HepG2 (cell line): ENCODE data around the gene ZNF786. TPM values are rescaled to one million over a fixed set of nuclear protein-coding genes. Genes with fewer than 3 reads are reported as not detected.

Experiments used
- ATM ChIP-seq: fragments of 450-650 bp; IDR thresholded peaks from 2 replicates; pipeline ENCODE4 v1.7.1; 2017; ENCODE audit warnings: mild to moderate bottlenecking, borderline replicate concordance
- DDIT3 ChIP-seq: sonication (generic); formaldehyde crosslinking; IDR thresholded peaks from 2 replicates; pipeline ENCODE4 v1.4.0; 2020; ENCODE audit warnings: mild to moderate bottlenecking, missing genetic modification reagents
- ELF3 ChIP-seq: IDR thresholded peaks from 2 replicates; pipeline ENCODE4 v1.6.1; 2016; ENCODE audit warnings: missing genetic modification reagents, missing compliant biosample characterization
- HOXA5 ChIP-seq: sonication (generic); formaldehyde crosslinking; IDR thresholded peaks from 2 replicates; pipeline ENCODE4 v1.4.0; 2020; ENCODE audit warnings: missing genetic modification reagents
- KDM1A ChIP-seq: IDR thresholded peaks from 2 replicates; pipeline ENCODE4 v1.6.1; 2016; ENCODE audit warnings: missing compliant biosample characterization
- MAFK ChIP-seq, 2 experiments: IDR thresholded peaks in 1 of 2; conservative IDR thresholded peaks in 1 of 2; 2 replicates each; pipeline ENCODE4 v1.6.1; 2011; ENCODE audit warnings: improper control_type of control experiment in 2 of 2, low read length in 2 of 2
- MED13 ChIP-seq: sonication (generic); formaldehyde crosslinking; IDR thresholded peaks from 2 replicates; pipeline ENCODE4 v1.5.0; 2020; ENCODE audit warnings: missing genetic modification reagents
- MEIS1 ChIP-seq: sonication (generic); formaldehyde crosslinking; IDR thresholded peaks from 2 replicates; pipeline ENCODE4 v1.9.0; 2021; ENCODE audit warnings: mild to moderate bottlenecking, missing genetic modification reagents, moderate library complexity, borderline replicate concordance
- MTERF4 ChIP-seq: sonication (generic); formaldehyde crosslinking; IDR thresholded peaks from 2 replicates; pipeline ENCODE4 v1.8.0; 2023; ENCODE audit warnings: mild to moderate bottlenecking, missing genetic modification reagents
- NR2F6 ChIP-seq, 2 experiments: IDR thresholded peaks; 2 replicates each; pipeline ENCODE4 v1.6.1; 2016; ENCODE audit warnings: antibody characterized with exemption in 1 of 2, mild to moderate bottlenecking in 1 of 2
- PHB2 ChIP-seq: fragments of 450-650 bp; IDR thresholded peaks from 2 replicates; pipeline ENCODE4 v1.6.1; 2018; ENCODE audit not compliant: partially characterized antibody
- PHF21A ChIP-seq: sonication (generic); formaldehyde crosslinking; IDR thresholded peaks from 2 replicates; pipeline ENCODE4 v1.5.0; 2020; ENCODE audit warnings: mild to moderate bottlenecking, missing genetic modification reagents
- RAD21 ChIP-seq: fragments of 450-650 bp; formaldehyde crosslinking; IDR thresholded peaks from 2 replicates; pipeline ENCODE4 v1.5.0; 2020; ENCODE audit warnings: mild to moderate bottlenecking
- RARG ChIP-seq: sonication (generic); formaldehyde crosslinking; IDR thresholded peaks from 2 replicates; pipeline ENCODE4 v1.4.0; 2020; ENCODE audit warnings: low read depth, mild to moderate bottlenecking, missing genetic modification reagents
- RORA ChIP-seq: sonication (generic); formaldehyde crosslinking; IDR thresholded peaks from 2 replicates; pipeline ENCODE4 v1.5.0; 2020; ENCODE audit warnings: mild to moderate bottlenecking, missing genetic modification reagents, moderate library complexity
- SALL2 ChIP-seq: sonication (generic); formaldehyde crosslinking; IDR thresholded peaks from 2 replicates; pipeline ENCODE4 v1.8.1; 2023; ENCODE audit warnings: mild to moderate bottlenecking, missing genetic modification reagents, inconsistent platforms
- TEAD3 ChIP-seq: optimal IDR thresholded peaks from 2 replicates; pipeline ENCODE3; 2016; ENCODE audit warnings: borderline replicate concordance
- YY1 ChIP-seq: IDR thresholded peaks from 2 replicates; pipeline ENCODE4 v1.6.1; 2011; ENCODE audit warnings: low read length, low read depth, moderate library complexity, mild to moderate bottlenecking; ENCODE audit not compliant: insufficient read depth, insufficient replicate concordance
- ZBTB3 ChIP-seq: sonication (generic); formaldehyde crosslinking; IDR thresholded peaks from 2 replicates; pipeline ENCODE4 v1.4.0; 2020; ENCODE audit warnings: low read depth, mild to moderate bottlenecking, moderate library complexity, missing genetic modification reagents, borderline replicate concordance
- ZC3H4 ChIP-seq: sonication (generic); formaldehyde crosslinking; IDR thresholded peaks from 2 replicates; pipeline ENCODE4 v1.4.0; 2020; ENCODE audit warnings: missing genetic modification reagents, borderline replicate concordance
- ZFY ChIP-seq: sonication (generic); formaldehyde crosslinking; IDR thresholded peaks from 2 replicates; pipeline ENCODE4 v1.4.0; 2020; ENCODE audit warnings: missing genetic modification reagents
- ZHX1 ChIP-seq: sonication (generic); formaldehyde crosslinking; IDR thresholded peaks from 2 replicates; pipeline ENCODE4 v1.8.1; 2022; ENCODE audit warnings: low read depth, mild to moderate bottlenecking, missing genetic modification reagents
- ZNF234 ChIP-seq: sonication (generic); formaldehyde crosslinking; conservative IDR thresholded peaks from 2 replicates; pipeline ENCODE4 v1.5.1; 2020; ENCODE audit warnings: mild to moderate bottlenecking, missing genetic modification reagents
- ZNF3 ChIP-seq: IDR thresholded peaks from 2 replicates; pipeline ENCODE4 v1.7.0; 2017; ENCODE audit warnings: inconsistent platforms
- ZNF460 ChIP-seq: sonication (generic); formaldehyde crosslinking; IDR thresholded peaks from 2 replicates; pipeline ENCODE4 v1.5.1; 2020; ENCODE audit warnings: missing genetic modification reagents, mild to moderate bottlenecking, borderline replicate concordance
- ZNF510 ChIP-seq: sonication (generic); formaldehyde crosslinking; IDR thresholded peaks from 2 replicates; pipeline ENCODE4 v1.4.0; 2020; ENCODE audit warnings: low read depth, mild to moderate bottlenecking, missing genetic modification reagents
- ZNF749 ChIP-seq: sonication (generic); formaldehyde crosslinking; IDR thresholded peaks from 2 replicates; pipeline ENCODE4 v1.8.0; 2022; ENCODE audit warnings: mild to moderate bottlenecking, missing genetic modification reagents, moderate library complexity, borderline replicate concordance
- ZNF792 ChIP-seq: IDR thresholded peaks from 2 replicates; pipeline ENCODE4 v1.6.1; 2016
- ZNF850 ChIP-seq: sonication (generic); formaldehyde crosslinking; conservative IDR thresholded peaks from 2 replicates; pipeline ENCODE4 v1.9.0; 2021; ENCODE audit warnings: mild to moderate bottlenecking, missing genetic modification reagents
- polyA plus RNA-seq, 8 experiments: library from polyadenylated mRNA; depleted of rRNA in 3 of 8; stranded (reverse) in 7 of 8; unstranded in 1 of 8; fragments of >200 nt; fragmentation: Illumina TruSeq in 4 of 8; extraction: Trizol in 4 of 8; gene quantifications; 2 replicates each; pipeline versions ENCODE4 v1.2.1 to v1.2.3, GENCODE V29; 2011 to 2016; ENCODE audit warnings: low read depth in 4 of 8, missing spikeins in 1 of 8, mixed read lengths in 1 of 8; ENCODE audit not compliant: insufficient read depth in 1 of 8
- total RNA-seq, 5 experiments: library from RNA; depleted of rRNA; stranded (reverse); fragments of >200 nt; fragmentation: Illumina TruSeq; extraction: Trizol; gene quantifications; 2 replicates each; pipeline ENCODE4 v1.2.3, GENCODE V29; 2016; ENCODE audit warnings: low read depth in 1 of 5

ZNF786 gene
- total and polyA plus RNA-seq, 2 of the 13 experiments (the other 11 are each of a cell fraction or from before 2014, with no cell fraction given): 2.0 to 4.0 TPM

- TF ChIP-seq ZHX1 (CRISPR knock-in tag) (peak; percentile 63), ZNF460 (CRISPR knock-in tag) (no peak), PHB2 (no peak), ZNF792 (CRISPR knock-in tag) (peak; percentile 28; the same call in 1 of the 2 replicates), RARG (CRISPR knock-in tag) (no peak), YY1 (peak; percentile 24), TEAD3 (CRISPR knock-in tag) (no peak), RAD21 (CRISPR knock-in tag) (peak; percentile 51; the same call in 1 of the 2 replicates), PHF21A (CRISPR knock-in tag) (peak; percentile 94), MEIS1 (0 out of 2 replicates have a peak, but pooled peaks have one; percentile 19), ZBTB3 (CRISPR knock-in tag) (peak; percentile 36), ZNF510 (CRISPR knock-in tag) (no peak), ZNF850 (CRISPR knock-in tag) (no peak), MTERF4 (CRISPR knock-in tag) (no peak), ZFY (CRISPR knock-in tag) (peak; percentile 95), SALL2 (CRISPR knock-in tag) (peak; percentile 81; the same call in 1 of the 2 replicates), NR2F6 (IDR thresholded peaks at IDR 0.05) (no peak), NR2F6 (CRISPR knock-in tag; IDR thresholded peaks at IDR 0.05) (no peak), DDIT3 (no peak), ATM (no peak), MAFK (conservative IDR thresholded peaks at IDR 0.05 in 1 of 2, IDR thresholded peaks at IDR 0.05 in 1 of 2; ENCODE audit: low read length in 2 of 2) (no peak), ZNF3 (CRISPR knock-in tag) (no peak), ZC3H4 (CRISPR knock-in tag) (no peak), KDM1A (CRISPR knock-in tag) (no peak), MED13 (CRISPR knock-in tag) (peak; percentile 77; the same call in 1 of the 2 replicates), ZNF234 (0 out of 2 replicates have a peak, but pooled peaks have one; percentile 6), RORA (no peak), ELF3 (CRISPR knock-in tag) (peak; percentile 66), HOXA5 (CRISPR knock-in tag) (no peak; the same call in none of the 2 replicates), ZNF749 (CRISPR knock-in tag) (peak; percentile 94)
Observed at GRCh38 chr7:149028346-149029109, 62.0 kb downstream of the ZNF786 start, which contains the start of gene PDIA4 (continued).
